GM19238 (cell line): Measurements from ENCODE around the gene KANSL3.

Experiments
- DNase-seq: peaks from one replicate; pipeline ENCODE4 v3.0.0; 2011; ENCODE audit warnings: low spot score; ENCODE audit not compliant: insufficient read length

The KANSL3 gene

DNA sequence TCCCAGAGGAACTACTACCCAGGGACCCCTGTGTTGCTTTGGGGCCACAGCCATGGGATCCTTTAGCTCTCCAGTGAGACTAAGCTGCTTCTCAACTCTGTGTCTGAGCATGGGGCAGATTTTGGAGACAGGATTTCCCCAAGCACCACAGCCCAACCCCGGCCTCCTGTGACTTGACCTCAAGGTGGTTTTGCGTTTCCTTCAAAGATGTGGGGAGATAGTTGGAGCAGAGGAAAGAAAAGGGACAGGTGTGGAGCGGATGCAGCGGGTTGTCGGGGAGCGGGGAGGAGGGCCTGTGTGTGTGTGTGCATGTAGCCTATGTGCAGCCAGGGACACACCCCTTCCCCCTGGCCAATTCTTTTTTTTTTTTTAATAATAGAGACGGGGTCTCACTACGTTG, 91.3 kb downstream of the KANSL3 start:
- DNase-seq: no peak

DNA sequence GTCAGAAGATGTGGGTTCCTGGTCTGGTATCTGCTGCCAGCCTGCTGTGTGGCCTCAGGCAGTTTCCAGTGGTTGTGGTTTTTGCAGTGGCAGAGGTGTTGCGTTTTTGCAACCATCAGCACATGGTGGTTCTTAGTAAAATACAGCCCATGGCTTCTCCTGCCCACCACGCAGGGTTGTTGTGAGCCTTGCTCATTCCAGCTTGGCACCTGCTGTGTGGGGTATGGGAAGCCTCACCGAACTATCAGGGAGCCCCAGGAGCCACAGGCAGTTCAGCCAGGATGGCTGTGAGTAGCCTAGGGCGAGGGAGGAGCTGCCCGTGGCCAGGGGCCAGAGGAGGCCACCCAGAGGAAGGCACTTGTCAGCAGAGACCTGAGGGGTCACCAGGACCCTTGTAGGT, 91.8 kb downstream of the KANSL3 start:
- no peak for DNase-seq
